ENCODE data around the gene ZSWIM4.
A peak's percentile ranks its signal among the peaks of the same experiment; 100 is the strongest.
"Not testable (repeated sequence)": the region's sequence is repeated elsewhere in the genome, so short reads cannot be mapped to it uniquely, and the experiment has no call there.

ZSWIM4 gene

DNA sequence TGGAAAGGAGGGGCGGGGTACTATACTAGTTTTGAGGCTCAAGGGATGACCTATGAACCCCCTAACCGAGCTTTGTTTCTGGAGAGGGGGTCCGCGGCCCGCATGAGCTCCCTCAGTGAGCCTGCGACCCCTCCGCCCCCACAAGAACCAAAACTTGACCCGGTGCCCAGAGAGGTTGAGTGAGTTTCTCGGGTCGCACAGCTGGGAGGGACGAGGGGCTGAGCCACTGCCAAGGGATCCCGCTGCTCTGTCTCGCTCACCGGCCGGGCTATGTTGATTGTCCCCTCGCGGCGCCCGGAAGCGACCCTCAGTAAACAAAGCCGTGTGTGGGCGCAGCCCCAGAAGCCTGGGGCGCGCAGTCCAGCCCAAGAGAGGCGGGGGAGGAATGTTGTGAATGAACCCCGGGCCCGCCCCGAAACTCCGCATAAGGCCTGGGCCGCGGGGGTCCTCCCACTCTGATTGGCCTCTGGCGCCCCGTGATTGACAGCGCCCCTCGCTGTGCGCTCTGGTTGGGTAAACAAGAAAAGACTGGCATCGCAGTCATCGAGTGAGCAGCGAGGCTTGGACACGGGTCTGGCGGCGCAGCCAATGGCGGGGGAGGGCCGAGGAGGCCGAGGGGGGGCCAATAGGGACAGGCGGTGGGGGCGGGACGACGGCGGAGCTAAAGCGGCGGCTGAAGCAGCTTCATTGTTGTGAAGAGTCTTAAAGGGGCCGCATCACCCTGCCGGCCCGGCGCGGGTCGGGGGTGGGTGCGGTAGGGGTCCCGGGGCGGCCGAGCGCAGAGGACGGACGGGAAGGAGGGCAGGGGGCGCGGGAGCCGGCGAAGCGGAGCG lies at the start of gene ZSWIM4:
Gene ZSWIM4, plus strand, starts transcription at position 687 of the 833 bp plus-strand sequence. CDS start 206 bp downstream, outside the sequence.
- peak; percentile 76 for DNase-seq

DNA sequence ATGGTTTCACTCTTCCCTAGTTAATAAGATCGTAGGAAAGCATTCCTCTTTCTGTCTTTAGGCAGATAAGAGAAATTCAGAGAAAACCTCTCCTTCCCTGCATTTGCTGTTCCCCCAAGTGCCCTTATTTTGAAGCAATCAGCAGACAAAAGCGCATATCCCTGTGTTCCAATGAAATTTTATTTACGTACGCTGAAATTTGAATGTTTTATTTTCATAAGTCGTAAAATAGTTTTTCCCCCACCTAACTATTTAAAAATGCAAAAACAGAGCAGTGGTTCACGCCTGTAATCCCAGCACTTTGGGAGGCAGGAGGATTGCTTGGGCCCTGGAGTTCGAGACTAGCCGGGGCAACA lies 48.2 kb upstream of the ZSWIM4 start:
- no peak for DNase-seq

DNA sequence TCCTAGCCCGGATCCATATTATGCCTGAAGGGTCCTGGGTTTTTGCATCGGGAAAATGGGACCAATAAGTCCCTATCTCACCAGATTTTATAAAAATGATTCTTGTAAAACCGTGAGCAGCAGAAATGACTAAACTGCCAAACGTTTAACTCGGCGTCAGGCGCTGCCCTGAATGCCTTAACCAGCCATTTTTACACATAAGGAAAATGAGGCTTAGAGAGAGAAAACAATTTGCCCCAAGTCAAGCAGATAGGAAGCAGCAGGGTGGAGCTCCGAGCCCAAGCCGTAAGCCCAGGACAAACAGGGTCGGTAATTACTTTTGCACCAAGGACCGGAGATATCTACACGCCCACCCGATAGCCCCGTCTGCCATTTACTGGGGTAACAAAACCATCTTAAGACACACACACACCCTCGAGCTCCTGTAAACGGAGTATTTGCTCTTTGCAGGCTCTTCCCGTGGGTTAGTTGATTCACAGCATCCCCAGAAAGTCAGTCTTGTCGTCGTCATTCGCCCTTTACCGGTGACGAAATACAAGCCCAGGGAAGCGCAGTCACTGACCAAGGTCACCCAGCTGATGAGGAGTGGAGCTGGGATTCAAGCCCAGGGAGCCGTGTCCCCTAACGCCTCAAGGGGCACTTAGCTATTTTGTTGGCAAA lies 46.9 kb upstream of the ZSWIM4 start:
- no peak for DNase-seq

DNA sequence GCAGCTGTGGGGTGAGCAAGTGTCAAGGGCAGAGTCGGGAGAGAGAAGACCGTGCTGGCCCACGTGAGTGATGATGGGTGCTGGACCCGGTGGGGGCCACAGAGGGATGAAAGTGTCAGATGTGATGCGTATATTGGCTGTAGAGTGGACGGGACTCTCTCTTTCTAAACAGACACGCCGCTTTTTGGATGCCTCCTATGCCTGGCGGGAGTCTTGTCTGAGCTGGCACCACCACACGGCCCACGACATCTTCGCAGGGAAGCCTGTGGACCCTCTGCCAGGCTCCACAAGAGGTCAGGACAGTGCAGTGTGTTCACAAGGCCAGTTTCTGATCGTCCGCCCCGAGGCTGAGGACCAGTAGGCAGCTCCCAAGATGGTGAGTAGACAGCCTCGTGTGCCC lies 43.8 kb upstream of the ZSWIM4 start:
- DNase-seq = no peak

DNA sequence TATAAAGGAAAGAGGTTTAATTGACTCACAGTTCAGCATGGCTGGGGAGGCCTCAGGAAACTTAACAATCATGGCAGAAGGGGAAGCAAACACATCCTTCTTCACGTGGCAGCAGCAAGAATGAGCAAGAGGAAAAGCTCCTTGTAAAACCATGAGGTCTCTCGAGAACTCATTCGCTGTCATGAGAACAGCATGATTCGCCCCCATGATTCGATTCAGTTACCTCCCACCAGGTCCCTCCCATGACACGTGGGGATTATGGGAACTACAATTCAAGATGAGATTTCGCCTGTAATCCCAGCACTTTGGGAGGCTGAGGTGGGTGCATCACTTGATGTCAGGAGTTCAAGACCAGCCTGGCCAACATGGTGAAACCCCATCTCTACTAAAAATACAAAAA lies 41.6 kb upstream of the ZSWIM4 start:
- not testable (repeated sequence) for DNase-seq

DNA sequence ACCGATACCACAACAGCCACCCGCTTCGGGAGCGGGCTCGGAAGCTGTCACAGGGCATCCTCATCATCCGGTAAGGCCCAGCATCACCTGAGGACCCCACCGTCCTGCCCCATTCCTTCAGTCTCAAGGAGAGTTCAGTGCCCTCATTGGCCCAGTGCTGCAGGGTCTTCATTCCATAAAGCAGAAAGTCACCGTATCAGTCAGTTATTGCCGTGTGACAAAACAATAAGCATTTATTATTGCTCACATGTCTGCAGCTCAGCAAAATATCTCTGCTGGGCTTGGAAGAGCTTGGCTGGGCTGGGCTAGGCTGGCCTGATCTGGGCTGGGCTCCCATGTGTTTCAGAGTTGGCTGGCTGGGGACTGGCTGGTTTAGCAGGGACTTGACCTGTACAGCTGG lies 39.0 kb upstream of the ZSWIM4 start:
- no peak for DNase-seq

DNA sequence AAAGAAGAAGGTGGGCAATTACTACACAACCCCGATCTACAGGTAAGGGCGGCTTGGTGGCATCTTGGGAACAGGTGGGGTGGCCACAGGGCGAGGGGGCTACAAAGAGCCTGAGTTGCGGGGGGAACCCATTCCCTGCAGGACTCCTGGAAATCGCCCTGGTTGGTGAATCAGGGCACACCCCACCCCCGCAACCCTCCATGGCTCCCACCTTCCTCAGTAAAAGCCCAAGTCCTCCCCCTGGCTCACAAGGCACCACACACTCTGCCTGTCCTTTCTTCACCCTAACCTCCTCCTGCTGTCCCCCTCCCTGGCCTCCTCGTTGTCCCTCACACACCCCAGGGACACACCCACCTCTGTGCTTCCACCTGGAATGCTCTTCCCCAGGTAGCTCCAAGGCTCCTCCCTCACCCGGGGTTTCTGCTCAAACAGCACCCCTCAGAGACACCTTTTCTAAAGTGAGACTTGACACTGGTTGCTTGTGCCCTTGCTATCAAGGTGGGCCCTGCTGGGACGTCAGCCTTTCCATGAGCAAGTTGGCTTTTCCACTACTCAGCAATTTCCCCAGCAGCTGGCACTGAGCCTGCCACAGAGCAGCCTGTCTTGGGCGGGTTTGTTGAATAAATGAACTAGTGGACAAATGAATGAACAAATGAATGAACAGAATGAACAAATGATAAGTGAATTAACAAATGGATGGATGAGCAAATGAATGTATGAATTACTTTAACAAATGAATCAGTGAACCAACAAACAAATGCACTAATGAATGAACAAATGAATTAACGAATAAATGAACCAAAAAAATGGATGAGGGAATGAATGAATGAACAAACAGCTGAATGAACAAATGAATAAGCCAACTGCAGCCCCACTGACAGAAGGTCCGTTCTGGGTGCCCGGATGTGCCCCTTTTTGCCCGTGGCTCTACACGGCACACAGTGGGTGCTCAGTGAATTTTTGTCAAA lies 37.2 kb upstream of the ZSWIM4 start:
- DNase-seq = no peak

DNA sequence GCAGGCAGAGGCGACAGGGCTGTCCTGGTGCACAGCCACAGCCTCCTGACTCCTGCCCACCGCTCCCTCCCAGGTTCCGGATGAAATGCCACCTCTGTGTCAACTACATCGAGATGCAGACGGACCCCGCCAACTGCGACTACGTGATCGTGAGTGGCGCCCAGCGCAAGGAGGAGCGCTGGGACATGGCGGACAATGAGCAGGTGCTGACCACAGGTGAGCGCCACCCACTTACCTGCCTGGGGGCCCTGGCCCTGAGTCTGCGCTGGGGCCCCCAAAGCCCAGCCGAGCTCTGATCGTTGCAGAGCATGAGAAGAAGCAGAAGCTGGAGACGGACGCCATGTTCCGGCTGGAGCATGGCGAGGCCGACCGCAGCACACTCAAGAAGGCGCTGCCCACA lies 36.4 kb upstream of the ZSWIM4 start:
- no peak for DNase-seq

DNA sequence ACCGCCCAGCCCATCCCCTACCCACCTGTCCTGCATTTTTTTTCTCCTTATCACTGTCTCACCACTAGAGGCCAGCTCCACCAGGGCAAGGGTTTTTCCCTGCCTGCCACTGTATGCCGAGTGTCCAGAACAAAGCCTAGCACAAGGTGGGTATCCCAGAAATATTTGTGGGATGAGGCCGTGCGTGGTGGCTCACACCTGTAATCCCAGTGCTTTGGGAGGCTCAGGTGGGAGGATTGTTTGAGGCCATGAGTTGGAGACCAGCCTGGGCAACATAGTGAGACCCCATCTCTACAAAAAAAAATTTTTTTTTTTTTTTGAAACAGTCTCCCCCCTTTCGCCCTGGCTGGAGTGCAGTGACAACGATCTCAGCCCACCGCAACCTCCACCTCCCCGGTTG lies 33.8 kb upstream of the ZSWIM4 start:
- no peak for DNase-seq

DNA sequence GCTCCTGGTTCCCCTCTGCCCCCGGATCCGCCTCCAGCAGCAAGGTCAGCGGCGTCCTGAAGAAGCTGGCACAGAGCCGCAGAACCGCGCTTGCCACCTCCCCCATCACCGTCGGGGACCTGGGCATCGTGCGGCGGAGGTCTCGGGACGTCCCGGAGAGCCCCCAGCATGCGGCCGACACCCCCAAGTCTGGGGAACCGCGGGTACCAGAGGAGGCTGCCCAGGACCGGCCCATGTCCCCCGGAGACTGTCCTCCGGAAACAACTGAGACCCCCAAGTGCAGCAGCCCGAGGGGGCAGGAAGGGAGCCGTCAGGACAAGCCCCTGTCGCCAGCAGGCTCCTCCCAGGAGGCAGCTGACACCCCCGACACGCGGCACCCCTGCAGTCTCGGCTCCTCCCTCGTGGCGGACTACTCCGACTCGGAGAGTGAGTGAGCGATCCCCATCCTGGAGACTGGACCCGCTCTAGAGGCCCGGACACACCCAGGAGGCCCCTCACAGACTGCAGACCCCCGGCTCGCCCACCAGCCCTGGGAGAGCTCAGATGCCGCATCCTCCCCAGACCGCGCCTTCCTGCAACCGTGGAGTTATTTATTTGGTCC lies 32.5 kb upstream of the ZSWIM4 start:
- DNase-seq = no peak

DNA sequence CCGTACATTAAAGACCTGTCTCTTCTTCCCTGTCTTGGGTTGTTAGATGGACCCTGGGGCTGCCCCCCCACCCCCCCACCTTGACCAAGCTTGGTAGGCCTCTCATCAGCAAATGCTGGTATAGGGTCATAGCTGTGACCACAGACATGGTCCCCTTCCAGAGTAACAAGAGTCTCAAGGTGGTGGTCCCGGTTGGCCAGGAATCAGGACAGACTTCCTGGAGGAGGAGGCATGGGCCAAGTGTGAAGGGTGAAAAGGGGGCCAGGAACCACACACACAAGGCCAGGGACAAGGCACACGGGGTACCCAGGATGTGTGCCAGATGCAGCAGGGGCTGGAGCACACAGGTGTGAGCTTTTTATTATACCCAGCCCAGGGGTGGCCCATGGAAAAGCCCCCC lies 32.0 kb upstream of the ZSWIM4 start:
- no peak for DNase-seq

DNA sequence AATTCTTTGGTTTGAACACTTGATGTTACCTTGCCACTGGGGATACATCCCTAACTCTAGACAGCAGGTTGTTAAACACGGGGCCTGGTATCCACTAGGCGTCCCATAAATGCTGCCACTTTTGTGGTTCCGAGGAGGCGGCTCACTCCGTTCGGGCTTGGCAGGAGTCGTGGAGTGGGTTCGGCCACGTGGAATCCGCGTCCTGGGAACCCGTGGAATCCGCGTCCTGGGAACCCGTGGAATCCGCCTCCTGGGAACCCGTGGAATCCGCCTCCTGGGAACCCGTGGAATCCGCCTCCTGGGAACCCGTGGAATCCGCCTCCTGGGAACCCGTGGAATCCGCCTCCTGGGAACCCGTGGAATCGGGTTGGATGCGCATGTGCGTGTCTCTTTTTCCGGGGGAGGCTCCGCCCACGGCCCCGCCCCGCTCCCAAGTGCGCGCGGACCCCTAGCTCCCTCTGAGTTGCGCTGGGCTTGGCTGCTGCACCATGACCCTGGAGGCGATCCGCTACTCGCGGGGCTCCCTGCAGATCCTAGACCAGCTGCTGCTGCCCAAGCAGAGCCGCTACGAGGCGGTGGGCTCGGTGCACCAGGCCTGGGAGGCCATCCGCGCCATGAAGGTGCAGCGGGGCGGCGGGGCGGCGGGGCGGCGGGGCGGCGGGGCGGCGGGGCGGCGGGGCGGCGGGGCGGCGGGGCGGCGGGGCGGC lies 31.0 kb upstream of the ZSWIM4 start, which contains the start of gene MRI1:
Gene MRI1, plus strand, starts transcription at position 422 of the 707 bp plus-strand sequence. Its CDS starts 67 bp downstream, at position 489.
- peak; percentile 45 for DNase-seq

DNA sequence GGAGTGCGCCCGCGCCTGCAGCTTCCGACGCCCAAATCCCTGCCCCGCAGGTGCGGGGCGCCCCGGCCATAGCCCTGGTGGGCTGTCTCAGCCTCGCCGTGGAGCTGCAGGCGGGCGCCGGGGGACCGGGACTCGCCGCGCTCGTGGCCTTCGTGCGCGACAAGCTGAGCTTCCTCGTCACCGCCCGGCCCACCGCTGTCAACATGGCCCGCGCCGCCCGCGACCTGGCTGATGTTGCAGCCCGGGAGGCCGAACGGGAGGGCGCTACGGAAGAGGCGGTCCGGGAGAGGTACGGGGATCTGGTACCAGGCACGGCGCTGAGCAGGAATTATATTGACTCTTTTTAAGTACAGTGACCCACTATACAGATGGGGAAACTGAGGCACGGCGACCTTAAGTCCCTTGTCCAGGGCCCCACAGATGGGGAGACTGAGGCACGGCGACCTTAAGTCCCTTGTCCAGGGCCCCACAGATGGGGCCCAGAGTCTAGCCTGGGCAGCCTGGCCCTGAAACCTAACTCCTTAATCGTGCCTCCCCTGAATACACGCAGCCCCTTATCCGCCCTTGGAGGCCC lies 30.3 kb upstream of the ZSWIM4 start:
- DNase-seq = no peak

DNA sequence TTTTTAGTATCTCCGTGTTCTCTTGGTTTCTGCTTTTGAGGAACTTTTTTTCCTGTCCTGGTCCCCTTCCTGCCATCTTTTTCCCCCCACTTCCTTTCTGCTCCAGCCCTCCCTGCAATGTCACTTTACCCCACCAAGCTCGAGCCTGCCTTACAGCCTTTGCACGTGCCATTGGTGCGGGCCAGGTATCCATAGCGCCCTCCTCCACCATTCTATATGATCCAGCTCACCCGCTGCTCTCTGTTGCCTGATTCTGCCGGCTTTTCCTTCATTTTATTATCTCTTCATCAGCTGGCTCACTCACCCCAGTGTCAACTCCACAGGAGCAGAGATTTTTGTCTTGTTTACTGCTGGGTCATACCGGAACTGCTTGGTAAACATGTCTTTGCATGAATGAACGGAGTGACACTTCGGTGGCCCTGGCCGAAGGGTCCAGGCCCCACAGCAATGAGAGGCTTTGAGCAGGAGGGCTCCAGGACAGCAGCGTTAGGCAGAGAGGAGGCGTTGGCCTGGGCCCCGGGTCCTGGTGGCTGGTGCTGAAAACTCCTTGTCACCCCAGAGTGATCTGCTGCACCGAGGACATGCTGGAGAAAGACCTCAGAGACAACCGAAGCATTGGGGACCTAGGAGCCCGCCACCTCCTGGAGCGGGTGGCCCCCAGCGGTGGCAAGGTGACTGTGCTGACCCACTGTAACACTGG lies 29.7 kb upstream of the ZSWIM4 start:
- no peak for DNase-seq

DNA sequence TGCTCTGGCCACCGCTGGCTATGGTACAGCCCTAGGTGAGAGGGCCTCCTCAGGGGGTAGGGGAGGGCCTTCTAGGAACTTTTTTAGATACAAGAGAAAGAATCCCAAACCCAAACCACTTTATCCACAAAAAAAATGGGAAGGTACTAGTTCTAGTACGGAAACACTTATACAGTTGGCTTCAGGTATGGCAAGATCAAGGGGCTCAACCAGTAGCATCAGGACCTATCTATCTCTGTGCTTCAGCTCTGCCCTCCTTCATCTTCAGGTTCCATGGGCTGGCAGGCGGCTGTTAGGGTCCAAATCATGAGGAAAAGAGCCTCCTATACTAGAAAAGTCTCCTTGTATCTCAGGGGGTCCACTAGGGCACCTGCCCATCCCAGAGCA lies 29.2 kb upstream of the ZSWIM4 start:
- no peak for DNase-seq

DNA sequence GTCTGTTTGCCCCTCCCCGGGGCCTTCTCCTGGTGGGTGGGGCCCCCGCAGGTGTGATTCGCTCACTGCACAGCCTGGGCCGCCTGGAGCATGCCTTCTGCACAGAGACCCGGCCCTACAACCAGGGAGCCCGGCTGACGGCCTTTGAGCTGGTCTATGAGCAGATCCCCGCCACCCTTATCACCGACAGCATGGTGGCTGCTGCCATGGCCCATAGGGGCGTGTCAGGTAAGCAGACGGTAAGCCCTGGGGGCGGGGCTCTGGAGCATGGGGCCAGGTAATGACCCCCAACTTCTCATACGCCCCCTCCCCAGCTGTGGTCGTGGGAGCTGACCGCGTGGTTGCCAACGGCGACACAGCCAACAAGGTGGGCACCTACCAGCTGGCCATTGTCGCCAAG lies 26.7 kb upstream of the ZSWIM4 start:
- DNase-seq = no peak

DNA sequence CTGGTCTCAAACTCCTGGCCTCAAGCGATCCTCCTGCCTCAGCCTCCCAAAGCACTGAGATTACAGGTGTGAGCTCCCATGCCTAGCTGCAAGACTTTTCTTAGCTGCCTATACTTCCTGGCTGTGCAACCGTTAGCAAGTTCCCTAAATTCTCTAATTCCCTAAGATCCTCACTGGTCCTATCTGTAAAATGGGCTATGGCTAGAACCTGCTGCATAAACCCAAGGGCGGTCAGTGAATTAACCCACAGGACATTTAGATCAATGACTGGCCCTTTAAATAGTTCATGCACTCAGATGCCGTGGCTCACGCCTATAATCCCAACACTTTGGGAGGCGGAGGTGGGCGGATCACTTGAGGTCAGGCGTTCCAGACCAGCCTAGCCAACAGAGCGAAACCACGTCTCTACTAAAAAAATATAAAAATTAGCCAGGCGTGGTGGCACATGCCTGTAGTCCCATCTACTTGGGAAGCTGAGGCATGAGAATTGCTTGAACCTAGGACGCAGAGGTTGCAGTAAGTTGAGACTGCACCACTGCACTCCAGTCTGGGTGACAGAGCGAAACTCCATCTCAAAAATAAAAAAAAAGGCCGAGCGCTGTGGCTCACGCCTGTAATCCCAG lies 25.1 kb upstream of the ZSWIM4 start:
- DNase-seq = no peak

DNA sequence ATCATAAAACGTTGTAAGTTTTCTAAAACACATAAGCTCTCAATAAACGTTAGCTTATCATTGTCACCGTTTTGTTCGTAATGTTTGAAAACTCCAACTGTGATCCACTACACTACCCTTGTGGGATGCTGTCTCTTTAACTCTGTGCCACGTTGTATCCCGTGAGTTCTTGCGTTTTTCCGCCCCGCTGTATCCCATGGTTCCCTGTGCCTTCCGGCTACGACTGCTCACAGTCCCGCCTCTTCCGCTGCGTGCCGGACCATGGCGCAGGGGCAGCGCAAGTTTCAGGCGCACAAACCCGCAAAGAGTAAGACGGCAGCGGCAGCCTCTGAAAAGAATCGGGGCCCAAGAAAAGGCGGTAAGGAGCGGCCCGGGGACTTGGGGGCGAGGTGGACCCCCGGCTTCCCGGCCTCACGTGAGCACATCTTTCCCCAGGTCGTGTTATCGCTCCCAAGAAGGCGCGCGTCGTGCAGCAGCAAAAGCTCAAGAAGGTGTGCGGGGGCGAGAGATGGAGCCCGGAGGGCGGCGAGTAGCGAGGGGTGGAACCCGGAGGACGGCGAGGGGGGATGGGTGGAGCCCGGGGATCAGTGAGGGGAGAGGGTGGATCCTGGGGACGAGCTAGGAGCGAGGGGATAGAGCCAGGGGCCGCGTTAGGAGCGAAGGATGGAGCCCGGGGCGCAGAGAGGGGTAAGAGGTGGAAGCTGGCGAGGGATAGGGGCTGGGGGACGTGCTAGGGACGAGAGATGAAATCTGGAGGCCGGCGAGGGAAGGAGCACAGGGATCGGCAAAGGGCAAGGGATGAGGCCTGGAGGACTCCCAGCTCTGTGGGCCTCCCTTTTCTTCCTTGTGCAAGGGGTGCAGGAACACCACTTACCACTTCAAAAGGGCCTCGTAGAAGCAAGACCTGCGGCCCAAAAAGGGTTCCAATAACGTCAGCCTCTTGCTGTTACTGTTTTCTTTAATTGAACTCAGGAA lies 20.7 kb upstream of the ZSWIM4 start, which contains the start of gene C19orf53:
Gene C19orf53, plus strand, starts transcription at position 240 of the 975 bp plus-strand sequence. Its CDS starts 22 bp downstream, at position 262.
- peak; percentile 82 for DNase-seq

DNA sequence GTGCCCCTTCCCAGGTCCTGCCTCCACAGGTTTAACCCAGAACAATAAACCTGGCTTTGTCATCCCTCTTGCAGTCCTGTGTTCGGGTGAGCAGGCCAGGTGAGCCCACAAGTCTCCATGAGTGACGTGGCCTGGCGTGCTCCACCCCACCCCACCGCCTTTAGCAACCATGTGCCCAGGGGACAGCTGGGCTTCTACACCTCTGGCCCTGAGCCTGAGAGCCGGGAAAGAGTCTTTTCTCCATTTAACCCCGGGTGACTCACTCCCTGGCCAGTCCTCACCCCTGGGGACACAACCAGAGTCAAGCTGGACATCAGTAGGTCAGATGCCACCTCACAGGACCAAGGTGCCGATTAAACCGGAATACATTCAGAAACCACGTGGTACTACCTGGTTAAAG lies 16.8 kb upstream of the ZSWIM4 start:
- no peak for DNase-seq
